Neural progenitor cell (in vitro differentiated cells): ENCODE results near the gene TRIM14. TPM values are rescaled to one million over a fixed set of nuclear protein-coding genes. Genes with fewer than 3 reads are reported as not detected.
"Not testable (repeated sequence)": the region's sequence is repeated elsewhere in the genome, so short reads cannot be mapped to it uniquely, and the experiment has no call there.

ENCODE experiments used
- DNase-seq: peaks from one replicate; pipeline ENCODE4 v3.0.0-alpha.2; 2016; ENCODE audit warnings: low spot score
- H2AFZ ChIP-seq: fragments of 200-600 bp; sonication (generic); replicated peaks from 2 replicates; pipeline ENCODE4 v1.6.1; 2016; ENCODE audit warnings: antibody characterized with exemption
- H3F3A ChIP-seq: fragments of 200-600 bp; sonication (generic); 2 replicates; pipeline ENCODE4 v1.6.1; 2016; ENCODE audit warnings: antibody characterized with exemption, low read depth
- H3K27ac ChIP-seq: fragments of 200-600 bp; sonication (generic); 2 replicates; pipeline ENCODE4 v1.5.1; 2016; ENCODE audit warnings: mild to moderate bottlenecking
- H3K27me3 ChIP-seq: fragments of 200-600 bp; sonication (generic); 2 replicates; pipeline ENCODE4 v1.6.1; 2016; ENCODE audit warnings: mild to moderate bottlenecking, moderate library complexity
- H3K36me3 ChIP-seq: fragments of 200-600 bp; sonication (generic); 2 replicates; pipeline ENCODE4 v1.5.1; 2016
- H3K4me1 ChIP-seq: fragments of 200-600 bp; sonication (generic); 2 replicates; pipeline ENCODE4 v1.6.1; 2016; ENCODE audit warnings: mixed run types
- H3K4me2 ChIP-seq: fragments of 200-600 bp; sonication (generic); 2 replicates; pipeline ENCODE4 v1.6.1; 2016
- H3K4me3 ChIP-seq: fragments of 200-600 bp; sonication (generic); 2 replicates; pipeline ENCODE4 v1.5.1; 2016
- H3K79me2 ChIP-seq: fragments of 200-600 bp; sonication (generic); 2 replicates; pipeline ENCODE4 v1.6.1; 2016; ENCODE audit warnings: low read depth
- H3K9ac ChIP-seq: fragments of 200-600 bp; sonication (generic); 2 replicates; pipeline ENCODE4 v1.6.1; 2016
- H3K9me3 ChIP-seq: fragments of 200-600 bp; sonication (generic); 2 replicates; pipeline ENCODE4 v1.5.1; 2016; ENCODE audit warnings: low read depth
- H4K20me1 ChIP-seq: fragments of 200-600 bp; sonication (generic); 2 replicates; pipeline ENCODE4 v1.6.1; 2016; ENCODE audit warnings: low read depth
- H3K27ac Mint-ChIP-seq: 3 replicates; pipeline ENCODE4 v1.8.0; 2021; ENCODE audit warnings: mixed read lengths
- H3K27me3 Mint-ChIP-seq: 2 replicates; pipeline ENCODE4 v1.8.0; 2022; ENCODE audit warnings: low read depth, mild to moderate bottlenecking, inconsistent platforms, moderate library complexity, mixed read lengths; ENCODE audit not compliant: insufficient read depth
- H3K36me3 Mint-ChIP-seq: 3 replicates; pipeline ENCODE4 v1.8.0; 2021; ENCODE audit warnings: mixed read lengths
- H3K4me1 Mint-ChIP-seq: 3 replicates; pipeline ENCODE4 v1.8.0; 2021; ENCODE audit warnings: mixed read lengths
- H3K4me3 Mint-ChIP-seq: 3 replicates; pipeline ENCODE4 v1.8.0; 2021; ENCODE audit warnings: mild to moderate bottlenecking, moderate library complexity, mixed read lengths
- H3K9me3 Mint-ChIP-seq: 3 replicates; pipeline ENCODE4 v1.8.0; 2020; ENCODE audit warnings: mixed read lengths
- EZH2 ChIP-seq: fragments of 200-600 bp; sonication (generic); IDR thresholded peaks from 2 replicates; pipeline ENCODE4 v1.6.1; 2017; ENCODE audit warnings: antibody characterized with exemption, mild to moderate bottlenecking, moderate library complexity
- EZH2phosphoT487 ChIP-seq: fragments of 200-600 bp; sonication (generic); IDR thresholded peaks from 2 replicates; pipeline ENCODE4 v1.6.1; 2017; ENCODE audit warnings: antibody characterized with exemption
- total RNA-seq: library from RNA; depleted of rRNA; stranded (reverse); fragments of >200 nt; gene quantifications from 2 replicates; pipeline ENCODE4 v1.2.3, GENCODE V29; 2015; ENCODE audit warnings: low replicate concordance
- TF ChIP-seq, protein P1 (sequence below): fragments of 200-600 bp; sonication (generic); IDR thresholded peaks from 2 replicates; pipeline ENCODE4 v1.5.1; 2017; ENCODE audit warnings: antibody characterized with exemption, mild to moderate bottlenecking

Gene TRIM14
- total RNA-seq, 1 donor from 2014 or later: 0.17 TPM

GRCh38 chr9:98121058-98121457 is 2.0 kb upstream of the TRIM14 start:
- no peak overlapping the region for H3K9ac ChIP-seq
- no peak overlapping the region for H3K4me3 ChIP-seq
- TF ChIP-seq EZH2phosphoT487 (no peak), EZH2 (no peak)
- H2AFZ ChIP-seq: no peak overlapping the region
- H3K9me3 ChIP-seq: no peaks in the 10 kb centered on the region
- H3K79me2 ChIP-seq: no peaks in the 10 kb centered on the region
- H3K4me1 Mint-ChIP-seq: peaks cover 6% of the 10 kb centered on the region
- H4K20me1 ChIP-seq: no peaks in the 10 kb centered on the region
- H3K4me3 Mint-ChIP-seq: no peak overlapping the region
- no peaks in the 10 kb centered on the region for H3K36me3 Mint-ChIP-seq
- peaks cover 33% of the 10 kb centered on the region for H3K27me3 ChIP-seq
- no peak overlapping the region for H3K27ac ChIP-seq
- no peaks in the 10 kb centered on the region for H3K36me3 ChIP-seq
- H3F3A ChIP-seq: peaks cover 21% of the 10 kb centered on the region
- no peaks in the 10 kb centered on the region for H3K9me3 Mint-ChIP-seq
- H3K4me2 ChIP-seq: no peak overlapping the region
- H3K4me1 ChIP-seq: no peaks in the 10 kb centered on the region
- no peak for DNase-seq
- H3K27me3 Mint-ChIP-seq: peaks cover 28% of the 10 kb centered on the region
- H3K27ac Mint-ChIP-seq: no peak overlapping the region

DNA sequence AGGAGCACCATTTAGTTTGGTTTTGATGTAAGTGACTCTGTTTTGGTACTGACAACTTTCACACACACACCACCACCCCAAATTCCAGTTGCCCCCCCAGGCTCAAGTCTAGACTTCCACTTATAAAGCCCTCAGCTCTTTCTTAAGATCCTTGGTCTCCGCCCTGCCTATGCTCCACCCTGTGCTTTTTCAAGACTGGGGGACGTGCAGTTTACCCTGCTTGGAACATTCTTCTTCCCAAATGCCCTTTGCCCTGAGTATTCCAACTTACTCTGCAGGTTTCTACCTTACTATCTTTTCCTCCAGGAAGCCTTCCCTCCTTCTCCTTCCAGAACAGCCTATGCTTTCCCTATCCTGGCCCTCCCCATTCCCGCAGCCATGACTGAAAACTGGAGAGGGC is 1.5 kb upstream of the TRIM14 start:
- no peaks in the 10 kb centered on the region for H3K36me3 Mint-ChIP-seq
- H3K27ac Mint-ChIP-seq: no peak overlapping the region
- Histone ChIP-seq H3K9ac (no peak overlapping the region), H4K20me1 (no peaks in the 10 kb centered on the region), H3K4me1 (no peaks in the 10 kb centered on the region), H3K9me3 (no peaks in the 10 kb centered on the region), H3K4me3 (no peak overlapping the region), H2AFZ (no peak overlapping the region), H3K4me2 (no peak overlapping the region), H3K27me3 (peaks cover 33% of the 10 kb centered on the region), H3F3A (peaks cover 21% of the 10 kb centered on the region), H3K27ac (no peak overlapping the region), H3K79me2 (no peaks in the 10 kb centered on the region), H3K36me3 (no peaks in the 10 kb centered on the region)
- H3K9me3 Mint-ChIP-seq: no peaks in the 10 kb centered on the region
- no peak overlapping the region for H3K4me3 Mint-ChIP-seq
- no peak for DNase-seq
- TF ChIP-seq EZH2phosphoT487 (no peak), EZH2 (no peak)
- TF ChIP-seq, protein P1, sequence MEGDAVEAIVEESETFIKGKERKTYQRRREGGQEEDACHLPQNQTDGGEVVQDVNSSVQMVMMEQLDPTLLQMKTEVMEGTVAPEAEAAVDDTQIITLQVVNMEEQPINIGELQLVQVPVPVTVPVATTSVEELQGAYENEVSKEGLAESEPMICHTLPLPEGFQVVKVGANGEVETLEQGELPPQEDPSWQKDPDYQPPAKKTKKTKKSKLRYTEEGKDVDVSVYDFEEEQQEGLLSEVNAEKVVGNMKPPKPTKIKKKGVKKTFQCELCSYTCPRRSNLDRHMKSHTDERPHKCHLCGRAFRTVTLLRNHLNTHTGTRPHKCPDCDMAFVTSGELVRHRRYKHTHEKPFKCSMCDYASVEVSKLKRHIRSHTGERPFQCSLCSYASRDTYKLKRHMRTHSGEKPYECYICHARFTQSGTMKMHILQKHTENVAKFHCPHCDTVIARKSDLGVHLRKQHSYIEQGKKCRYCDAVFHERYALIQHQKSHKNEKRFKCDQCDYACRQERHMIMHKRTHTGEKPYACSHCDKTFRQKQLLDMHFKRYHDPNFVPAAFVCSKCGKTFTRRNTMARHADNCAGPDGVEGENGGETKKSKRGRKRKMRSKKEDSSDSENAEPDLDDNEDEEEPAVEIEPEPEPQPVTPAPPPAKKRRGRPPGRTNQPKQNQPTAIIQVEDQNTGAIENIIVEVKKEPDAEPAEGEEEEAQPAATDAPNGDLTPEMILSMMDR: no peak
- peaks cover 28% of the 10 kb centered on the region for H3K27me3 Mint-ChIP-seq
- peaks cover 6% of the 10 kb centered on the region for H3K4me1 Mint-ChIP-seq

DNA sequence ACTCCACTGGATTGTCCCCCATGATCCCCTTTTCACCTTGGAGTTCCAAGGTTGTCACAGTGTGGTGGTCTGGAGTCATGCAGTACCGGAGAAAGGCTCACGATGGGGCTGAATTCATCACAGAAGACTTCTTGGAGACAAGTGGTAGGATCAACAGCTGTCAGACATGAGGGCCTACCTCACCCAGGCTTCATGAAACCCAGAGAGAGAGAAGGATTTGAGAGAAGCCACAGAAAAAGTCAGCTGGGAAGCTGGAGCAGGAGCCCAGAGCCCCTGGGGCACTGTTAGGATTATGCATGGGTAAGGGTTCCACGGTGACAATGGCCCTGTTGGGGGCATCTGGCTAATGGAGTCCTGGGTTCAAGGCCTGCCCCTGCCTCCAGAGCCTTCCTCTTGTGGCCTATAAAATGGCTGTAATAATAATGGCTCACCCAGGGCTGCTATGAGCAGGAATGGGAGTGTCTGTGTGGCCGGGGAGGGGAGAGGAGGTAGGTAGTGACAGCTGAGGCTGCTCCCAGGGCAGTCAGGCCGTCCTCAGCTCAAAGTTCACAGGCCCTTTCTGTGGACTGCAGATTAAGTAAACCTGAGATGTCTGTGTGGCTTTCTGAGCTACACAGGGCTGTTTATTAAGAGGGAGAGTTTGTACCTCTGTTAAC is 910 bp downstream of the TRIM14 start:
- Mint-ChIP-seq H3K27me3 (peaks cover 26% of the 10 kb centered on the region), H3K4me1 (peaks cover 6% of the 10 kb centered on the region), H3K27ac (no peak overlapping the region), H3K4me3 (peak overlapping the region; percentile 77), H3K9me3 (no peaks in the 10 kb centered on the region), H3K36me3 (no peaks in the 10 kb centered on the region)
- H3K4me1 ChIP-seq: no peaks in the 10 kb centered on the region
- peak overlapping the region; percentile 85 for H2AFZ ChIP-seq
- TF ChIP-seq, protein P1: peak; percentile 7
- no peak for TF ChIP-seq EZH2phosphoT487
- peak; percentile 36 for DNase-seq
- peak overlapping the region; percentile 48 for H3K4me3 ChIP-seq
- peaks cover 21% of the 10 kb centered on the region for H3F3A ChIP-seq
- no peaks in the 10 kb centered on the region for H3K79me2 ChIP-seq
- H3K9me3 ChIP-seq: no peaks in the 10 kb centered on the region
- no peaks in the 10 kb centered on the region for H3K36me3 ChIP-seq
- no peaks in the 10 kb centered on the region for H4K20me1 ChIP-seq
- peak overlapping the region; percentile 75 for H3K4me2 ChIP-seq
- H3K27ac ChIP-seq: no peak overlapping the region
- H3K27me3 ChIP-seq: peaks cover 33% of the 10 kb centered on the region
- H3K9ac ChIP-seq: no peak overlapping the region

GRCh38 chr9:98117097-98117496 is 1.9 kb downstream of the TRIM14 start:
- not testable (repeated sequence) for H3K36me3 Mint-ChIP-seq

More at GRCh38 chr9:98117097-98117496, 1.9 kb downstream of the TRIM14 start:
- not testable (repeated sequence) for H3K79me2 ChIP-seq, H3K27ac ChIP-seq, H4K20me1 ChIP-seq, H3K4me3 ChIP-seq, H3K9me3 Mint-ChIP-seq, H2AFZ ChIP-seq, H3K4me3 Mint-ChIP-seq, DNase-seq, H3K9ac ChIP-seq, H3K36me3 ChIP-seq, H3K9me3 ChIP-seq, H3K4me2 ChIP-seq, H3K27ac Mint-ChIP-seq, H3K4me1 ChIP-seq, H3K4me1 Mint-ChIP-seq
- peaks cover 24% of the 10 kb centered on the region for H3K27me3 Mint-ChIP-seq
- H3K27me3 ChIP-seq: peaks cover 33% of the 10 kb centered on the region
- peaks cover 21% of the 10 kb centered on the region for H3F3A ChIP-seq
